ENCODE measurements around the gene SLC5A11. TPM values are rescaled to one million over a fixed set of nuclear protein-coding genes. Genes with fewer than 3 reads are reported as not detected.
A peak's percentile ranks its signal among the peaks of the same experiment; 100 is the strongest.
"Not testable (repeated sequence)": the region's sequence is repeated elsewhere in the genome, so short reads cannot be mapped to it uniquely, and the experiment has no call there.

The SLC5A11 gene
- total RNA-seq, 1 donor = under 0.01 TPM

DNA sequence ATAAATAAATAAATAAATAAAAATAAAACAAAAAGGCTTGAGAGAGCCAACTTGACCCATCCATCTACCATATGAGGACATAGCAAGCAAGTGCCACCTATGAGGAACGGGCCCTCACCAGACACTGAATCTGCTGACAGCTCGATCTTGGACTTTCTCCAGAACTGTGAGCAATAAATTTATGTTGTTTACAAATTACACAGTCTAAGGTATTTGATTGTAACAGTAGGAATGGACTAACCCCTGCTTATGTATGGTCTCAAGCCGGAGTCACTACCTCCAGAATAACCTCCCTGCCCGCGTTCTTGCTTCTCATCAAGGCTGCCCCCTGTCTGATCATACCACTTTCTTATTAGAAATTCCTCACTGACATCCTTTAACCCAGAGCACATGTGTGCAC is 9.9 kb downstream of the SLC5A11 start:
- no peak for DNase-seq (ENCODE audit: low read depth in 2 of 3, low spot score in 2 of 3)

DNA sequence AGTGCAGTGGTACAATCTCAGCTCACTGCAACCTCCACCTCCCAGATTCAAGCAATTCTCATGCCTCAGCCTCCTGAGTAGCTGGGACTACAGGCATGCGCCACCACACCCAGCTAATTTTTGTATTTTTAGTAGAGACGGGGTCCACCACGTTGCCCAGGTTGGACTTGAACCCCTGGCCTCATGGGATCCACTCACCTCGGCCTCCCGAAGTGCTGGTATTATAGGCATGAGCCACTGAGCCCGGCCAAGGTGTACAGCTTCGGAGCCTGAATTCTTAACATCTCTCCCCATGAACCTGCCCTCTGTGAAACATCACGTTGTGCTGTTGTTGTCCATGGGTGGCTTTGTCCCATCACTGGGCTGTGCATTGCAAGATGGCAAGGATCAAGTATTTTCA is 11.1 kb downstream of the SLC5A11 start:
- DNase-seq (ENCODE audit: low read depth in 2 of 3, low spot score in 2 of 3) = not testable (repeated sequence)

DNA sequence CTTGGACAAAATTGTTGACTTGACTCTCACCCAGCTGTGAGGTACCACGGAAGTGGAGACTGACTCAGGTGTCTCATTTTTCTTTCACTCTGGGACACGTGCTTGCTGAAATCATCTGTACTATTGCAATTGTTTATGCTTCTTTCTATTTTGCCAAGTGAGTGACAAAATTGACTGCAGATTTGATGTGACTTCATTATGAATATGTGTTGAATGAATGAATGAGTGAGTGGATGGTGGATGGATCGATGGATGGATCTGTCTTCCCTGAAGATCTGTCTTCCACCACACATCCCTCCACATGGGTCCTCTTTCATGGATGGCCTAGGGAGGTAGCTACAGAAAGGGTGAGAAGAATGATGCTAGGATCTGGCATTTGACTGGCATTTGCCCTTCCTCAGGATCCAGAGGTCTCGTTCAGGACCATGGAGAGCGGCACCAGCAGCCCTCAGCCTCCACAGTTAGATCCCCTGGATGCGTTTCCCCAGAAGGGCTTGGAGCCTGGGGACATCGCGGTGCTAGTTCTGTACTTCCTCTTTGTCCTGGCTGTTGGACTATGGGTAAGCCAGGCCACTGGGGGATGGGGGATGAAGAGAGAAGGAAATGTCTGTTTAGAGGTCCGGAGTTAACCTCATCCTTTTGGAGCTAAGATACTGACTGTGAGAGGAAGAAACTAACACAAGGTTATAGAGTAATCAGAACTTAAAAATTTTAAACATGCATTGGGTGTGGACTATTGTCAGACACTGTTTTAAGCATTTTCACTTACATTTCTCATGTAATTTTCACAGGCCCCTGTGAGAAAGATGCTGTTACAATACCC is 12.7 kb downstream of the SLC5A11 start:
- peak; percentile 5 to 73 (median 49) for DNase-seq (ENCODE audit: low read depth in 2 of 3, low spot score in 2 of 3)

DNA sequence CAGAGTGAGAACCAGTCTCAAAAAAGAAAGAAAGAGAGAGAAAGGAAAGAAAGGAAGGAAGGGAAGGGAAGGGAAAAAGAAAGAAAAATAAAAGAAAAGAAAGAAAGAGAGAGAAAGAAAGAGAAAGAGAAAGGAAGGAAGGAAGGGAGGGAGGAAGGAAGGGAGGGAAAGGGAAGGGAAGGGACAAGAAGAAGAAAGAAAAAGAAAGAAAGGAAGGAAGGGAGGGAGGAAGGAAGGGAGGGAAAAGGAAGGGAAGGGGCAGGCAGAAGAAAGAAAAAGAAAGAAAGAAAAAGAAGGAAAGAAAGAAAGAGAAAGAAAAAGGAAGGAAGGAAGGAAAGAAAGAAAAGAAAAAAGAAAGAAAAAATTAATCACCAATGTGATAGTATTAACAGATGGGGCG is 15.7 kb downstream of the SLC5A11 start:
- DNase-seq (ENCODE audit: low read depth in 2 of 3, low spot score in 2 of 3) = no peak

DNA sequence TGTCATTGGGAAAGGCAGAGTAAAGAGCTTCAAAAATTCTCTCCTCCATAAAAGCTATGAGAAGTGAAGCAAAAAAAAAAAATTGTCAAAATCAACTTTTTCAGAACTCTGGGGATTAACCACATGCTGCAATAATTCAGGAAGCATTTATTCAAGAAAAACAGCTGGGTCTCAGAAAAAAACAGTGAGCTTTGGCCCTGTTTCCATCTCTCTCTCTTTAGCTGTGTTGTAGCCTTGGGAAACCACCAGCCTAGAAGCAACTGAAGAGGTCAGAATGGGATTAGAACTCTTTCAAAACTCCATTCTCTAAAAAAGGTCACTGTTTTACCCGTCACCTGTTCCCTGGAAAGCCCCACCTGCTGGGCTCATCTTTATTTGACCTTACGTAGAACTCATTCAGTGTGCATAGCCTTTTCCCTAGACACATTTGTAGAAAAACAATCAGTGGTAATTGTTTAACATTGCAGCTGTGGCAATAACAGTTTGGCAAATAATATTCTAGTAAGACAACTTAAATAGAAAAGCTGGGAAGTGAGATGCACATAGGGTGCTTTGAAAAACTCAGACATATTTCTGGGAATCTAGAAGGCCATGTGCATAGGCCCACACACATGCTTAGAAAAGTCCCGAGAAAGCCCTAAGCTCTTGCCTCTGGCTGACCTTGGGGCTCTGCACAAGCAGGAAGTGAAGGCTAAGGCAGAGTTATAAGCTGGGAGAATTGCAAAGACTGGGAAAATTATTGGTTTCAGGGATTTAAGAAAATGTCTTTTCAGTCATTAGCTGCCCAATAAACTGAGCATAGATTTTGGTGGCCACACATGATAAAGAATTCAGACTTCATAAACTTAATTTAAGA is 18.0 kb downstream of the SLC5A11 start:
- no peak for DNase-seq (ENCODE audit: low read depth in 2 of 3, low spot score in 2 of 3)

DNA sequence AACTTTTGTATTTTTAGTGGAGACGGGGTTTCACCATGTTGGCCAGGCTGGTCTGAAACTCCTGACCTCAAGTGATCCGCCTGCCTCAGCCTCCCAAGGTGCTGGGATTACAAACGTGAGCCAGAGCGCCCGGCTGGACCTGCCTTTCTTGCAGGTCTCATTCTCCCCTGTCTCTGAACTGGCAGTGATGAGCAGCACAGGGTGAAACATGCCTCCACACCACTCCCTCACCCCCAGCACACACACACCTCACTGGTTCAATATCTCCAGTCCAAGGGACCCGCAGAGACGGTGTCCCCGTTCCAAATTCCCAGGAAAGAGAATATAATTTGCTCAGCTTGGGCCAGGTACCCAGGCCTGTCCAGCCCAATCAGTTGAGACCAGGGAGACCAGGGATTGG is 23.3 kb downstream of the SLC5A11 start:
- DNase-seq (ENCODE audit: low read depth in 2 of 3, low spot score in 2 of 3) = no peak

DNA sequence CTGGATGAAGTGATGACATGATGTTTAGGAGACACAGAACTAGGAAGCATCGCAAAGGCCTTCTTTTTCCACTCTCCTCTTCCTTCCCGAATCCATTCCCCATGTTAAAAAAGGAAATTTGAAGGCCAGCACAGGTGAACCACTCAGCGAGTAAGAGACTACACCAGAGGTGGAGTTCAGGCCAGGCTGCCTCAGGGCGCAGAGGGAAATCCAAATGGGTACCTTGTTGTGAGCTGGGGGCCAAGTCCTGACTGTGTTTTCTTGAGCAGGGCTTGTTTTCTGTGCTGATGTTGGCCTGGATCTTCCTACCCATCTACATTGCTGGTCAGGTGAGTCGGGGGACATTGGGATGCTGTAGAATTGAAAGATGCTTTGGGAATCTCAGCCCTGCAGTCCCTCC is 26.1 kb downstream of the SLC5A11 start:
- DNase-seq (ENCODE audit: low read depth in 2 of 3, low spot score in 2 of 3) = no peak

DNA sequence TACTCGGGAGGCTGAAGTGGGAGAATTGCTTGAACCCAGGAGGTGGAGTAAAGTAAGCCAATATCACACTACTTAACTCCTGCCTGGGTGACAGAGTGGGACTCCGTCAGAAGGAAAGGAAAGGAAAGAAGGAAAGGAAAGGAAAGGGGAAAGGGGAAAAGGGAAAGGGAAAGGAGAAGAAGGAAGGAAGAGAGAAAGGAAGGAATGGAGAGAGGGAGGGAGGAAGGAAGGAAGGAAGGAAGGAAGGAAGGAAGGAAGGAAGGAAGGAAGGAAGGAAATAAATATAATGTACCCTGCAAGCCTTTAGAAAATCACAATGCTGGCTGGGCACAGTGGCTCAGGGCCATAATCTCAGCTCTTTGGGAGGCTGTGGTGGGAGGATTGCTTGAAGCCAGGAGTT is 27.3 kb downstream of the SLC5A11 start:
- DNase-seq (ENCODE audit: low read depth in 2 of 3, low spot score in 2 of 3) = no peak

DNA sequence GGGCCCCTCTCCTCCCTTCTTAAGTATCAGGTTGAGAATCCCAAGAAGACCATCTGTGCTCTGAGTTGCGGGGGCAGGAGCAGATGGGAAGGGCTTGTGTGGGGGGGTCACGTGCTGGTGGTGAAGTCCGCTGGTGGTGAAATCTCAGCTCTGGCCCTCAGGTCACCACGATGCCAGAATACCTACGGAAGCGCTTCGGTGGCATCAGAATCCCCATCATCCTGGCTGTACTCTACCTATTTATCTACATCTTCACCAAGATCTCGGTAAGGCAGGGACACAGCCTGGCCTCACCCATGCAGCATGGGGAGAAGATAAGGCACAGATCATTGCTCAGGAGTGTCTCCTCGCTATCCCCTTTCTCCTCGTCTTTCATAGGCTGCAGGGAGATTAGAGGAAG is 29.7 kb downstream of the SLC5A11 start:
- no peak for DNase-seq (ENCODE audit: low read depth in 2 of 3, low spot score in 2 of 3)

DNA sequence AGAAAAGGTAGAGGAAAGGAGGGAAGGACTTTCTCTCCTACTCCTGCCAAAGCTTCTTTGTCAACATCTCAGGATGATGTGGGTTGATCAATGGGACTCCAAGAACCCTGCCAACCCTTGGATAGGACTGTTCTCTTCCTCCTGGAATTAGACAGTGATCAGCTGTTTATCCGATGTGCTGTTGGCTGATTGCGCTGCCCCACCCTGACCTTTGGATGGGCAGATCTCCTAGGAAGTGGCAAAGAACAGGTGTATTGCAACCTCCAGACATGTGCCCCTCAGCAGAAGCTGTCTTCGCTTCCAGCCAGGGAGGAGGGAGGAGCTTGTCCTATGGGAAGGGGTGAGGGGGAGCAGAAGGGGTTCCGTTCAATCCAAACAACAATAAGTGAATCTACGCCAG is 30.5 kb downstream of the SLC5A11 start:
- no peak for DNase-seq (ENCODE audit: low read depth in 2 of 3, low spot score in 2 of 3)

DNA sequence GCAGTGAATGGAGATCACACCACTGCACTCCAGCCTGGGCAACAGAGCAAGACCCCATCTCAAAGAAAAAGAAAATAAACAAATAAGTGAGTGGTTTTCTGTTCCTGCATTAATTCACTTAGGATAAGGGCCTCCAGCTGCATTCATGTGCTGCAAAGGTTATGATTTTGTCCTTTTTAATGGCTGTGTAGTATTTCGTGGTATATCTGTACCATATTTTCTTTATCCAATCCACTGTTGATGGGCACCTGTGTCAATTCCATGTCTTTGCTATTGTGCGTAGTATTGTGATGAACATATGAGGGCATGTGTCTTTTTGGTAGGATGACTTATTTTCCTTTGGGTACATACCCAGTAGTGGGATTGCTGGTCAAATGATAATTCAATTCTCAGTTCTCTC is 33.9 kb downstream of the SLC5A11 start:
- no peak for DNase-seq (ENCODE audit: low read depth in 2 of 3, low spot score in 2 of 3)

DNA sequence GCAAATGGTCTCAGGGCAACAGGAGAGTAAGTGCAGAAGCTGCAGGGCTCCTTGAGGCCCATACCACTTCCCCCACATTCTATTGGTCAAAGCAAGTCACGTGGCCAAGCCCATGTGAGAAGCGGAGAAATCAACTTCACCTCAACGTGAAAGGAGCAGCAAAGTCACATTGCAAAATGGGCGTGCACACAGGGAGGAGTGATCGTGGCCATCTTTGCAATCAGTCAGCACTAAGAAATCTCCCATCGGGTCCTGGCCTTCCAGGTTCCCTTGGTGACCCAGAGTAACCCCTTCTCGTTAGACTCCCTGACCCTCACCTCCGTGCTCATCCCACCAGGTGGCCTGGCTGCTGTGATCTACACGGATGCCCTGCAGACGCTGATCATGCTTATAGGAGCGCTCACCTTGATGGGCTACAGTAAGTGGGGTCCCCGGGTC is 38.0 kb downstream of the SLC5A11 start:
- DNase-seq (ENCODE audit: low read depth in 2 of 3, low spot score in 2 of 3) = no peak

DNA sequence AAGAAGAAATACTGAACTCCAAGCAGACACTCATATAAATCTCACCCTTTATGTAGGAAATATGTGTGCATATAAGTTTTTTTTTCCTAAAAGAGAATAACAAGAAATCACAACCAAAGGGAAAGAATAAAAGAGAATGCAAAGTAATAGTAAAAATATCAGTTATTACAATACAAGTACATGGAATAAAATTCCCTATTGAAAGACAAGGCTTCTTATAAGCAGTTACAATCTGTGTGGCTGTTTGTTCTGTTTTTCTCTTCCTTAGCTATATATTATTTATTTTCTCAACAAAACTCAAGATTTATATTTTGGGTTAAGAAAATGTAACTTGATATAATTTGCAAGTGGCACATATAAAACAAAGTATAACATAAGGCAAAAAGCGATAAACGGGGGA is 41.7 kb downstream of the SLC5A11 start:
- no peak for DNase-seq (ENCODE audit: low read depth in 2 of 3, low spot score in 2 of 3)

DNA sequence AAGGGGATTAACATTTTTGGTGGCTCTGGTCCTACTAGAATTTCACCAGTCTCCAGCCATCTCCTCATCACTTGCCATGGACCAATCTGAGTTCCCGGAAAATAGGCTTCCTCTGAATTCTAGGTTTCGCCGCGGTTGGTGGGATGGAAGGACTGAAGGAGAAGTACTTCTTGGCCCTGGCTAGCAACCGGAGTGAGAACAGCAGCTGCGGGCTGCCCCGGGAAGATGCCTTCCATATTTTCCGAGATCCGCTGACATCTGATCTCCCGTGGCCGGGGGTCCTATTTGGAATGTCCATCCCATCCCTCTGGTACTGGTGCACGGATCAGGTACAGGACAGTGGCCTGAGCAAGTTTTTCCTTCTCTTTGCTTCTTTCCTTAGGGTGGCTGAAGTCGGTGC is 45.0 kb downstream of the SLC5A11 start:
- DNase-seq (ENCODE audit: low read depth in 2 of 3, low spot score in 2 of 3) = no peak

DNA sequence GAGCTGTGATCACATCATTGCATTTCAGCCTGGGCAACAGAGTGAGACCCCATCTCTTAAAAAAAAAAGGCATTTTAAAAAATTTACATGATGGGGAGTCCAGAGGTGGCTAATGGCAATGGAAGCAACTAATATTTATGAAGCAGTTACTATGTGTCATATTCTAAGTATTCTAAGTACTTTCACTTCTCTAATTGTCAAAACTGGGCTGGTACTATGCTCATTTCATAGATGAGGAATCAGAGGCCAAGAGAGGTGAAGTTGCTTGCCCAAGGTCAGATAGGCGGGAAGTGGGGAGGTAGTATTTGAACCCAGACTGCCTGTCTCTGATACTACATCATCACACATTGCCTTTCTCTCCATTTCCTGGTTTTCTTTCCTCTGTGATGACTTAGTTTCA is 50.7 kb downstream of the SLC5A11 start:
- DNase-seq (ENCODE audit: low read depth in 2 of 3, low spot score in 2 of 3) = no peak

DNA sequence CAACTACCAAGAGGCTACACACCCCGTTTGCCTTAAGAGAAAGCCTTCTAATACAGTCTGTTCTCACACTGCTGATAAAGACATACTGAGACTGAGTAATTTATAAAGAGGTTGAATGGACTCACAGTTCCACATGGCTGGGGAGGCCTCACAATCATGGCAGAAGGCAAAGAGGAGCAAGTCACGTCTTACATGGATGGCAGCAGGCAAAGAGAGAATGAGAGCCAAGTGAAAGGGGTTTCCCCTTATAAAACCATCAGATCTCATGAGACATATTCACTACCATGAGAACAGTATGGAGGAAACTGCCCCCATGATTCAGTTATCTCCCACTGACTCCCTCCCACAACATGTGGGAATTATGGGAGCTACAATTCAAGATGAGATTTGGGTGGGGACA is 51.8 kb downstream of the SLC5A11 start:
- DNase-seq (ENCODE audit: low read depth in 2 of 3, low spot score in 2 of 3) = not testable (repeated sequence)

DNA sequence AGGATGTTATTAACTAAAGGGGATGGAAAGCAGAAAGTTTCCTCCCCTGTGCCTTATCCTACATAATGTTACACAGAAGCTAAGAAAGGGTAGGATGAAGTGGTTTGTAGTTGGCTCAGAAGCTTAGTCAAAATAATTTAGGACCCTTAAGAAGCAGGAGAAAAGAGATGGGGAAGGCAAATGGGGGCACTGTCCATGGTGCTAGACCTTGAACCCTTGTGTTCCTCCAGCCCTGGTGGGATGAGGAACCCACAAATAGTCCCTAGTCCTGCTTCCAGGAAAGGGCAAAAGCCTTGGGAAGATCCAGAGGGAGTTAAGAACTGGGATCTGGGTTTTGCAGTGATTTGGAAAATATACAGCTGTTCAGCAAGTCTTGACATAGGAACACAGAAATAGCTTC is 54.5 kb downstream of the SLC5A11 start:
- no peak for DNase-seq (ENCODE audit: low read depth in 2 of 3, low spot score in 2 of 3)

DNA sequence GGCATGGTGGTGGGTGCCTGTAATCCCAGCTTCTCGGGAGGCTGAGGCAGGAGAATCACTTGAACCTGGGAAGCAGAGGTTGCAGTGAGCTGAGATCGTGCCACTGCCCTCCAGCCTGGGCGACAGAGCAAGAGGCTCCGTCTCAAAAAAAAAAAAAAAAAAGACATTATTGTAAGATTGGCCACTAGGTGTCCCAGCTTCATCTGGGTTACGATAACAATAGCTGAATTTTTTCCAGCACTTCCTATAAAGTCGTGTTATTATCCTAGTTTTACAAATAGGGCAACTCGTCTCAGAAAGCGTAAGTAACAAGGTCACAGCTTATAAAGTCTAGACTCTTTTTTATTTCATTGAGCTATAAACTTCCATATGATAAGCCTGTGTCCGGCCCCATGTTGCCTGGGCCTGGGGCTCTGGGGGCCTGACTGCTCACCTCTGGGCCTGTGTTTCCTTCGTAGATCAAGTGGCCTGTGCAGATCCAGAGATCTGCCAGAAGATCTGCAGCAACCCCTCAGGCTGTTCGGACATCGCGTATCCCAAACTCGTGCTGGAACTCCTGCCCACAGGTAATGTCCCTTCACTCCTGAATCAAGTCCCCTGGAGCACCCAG is 60.5 kb downstream of the SLC5A11 start:
- DNase-seq (ENCODE audit: low read depth in 2 of 3, low spot score in 2 of 3) = peak in 2 of 3 donors; percentile 10 to 26

DNA sequence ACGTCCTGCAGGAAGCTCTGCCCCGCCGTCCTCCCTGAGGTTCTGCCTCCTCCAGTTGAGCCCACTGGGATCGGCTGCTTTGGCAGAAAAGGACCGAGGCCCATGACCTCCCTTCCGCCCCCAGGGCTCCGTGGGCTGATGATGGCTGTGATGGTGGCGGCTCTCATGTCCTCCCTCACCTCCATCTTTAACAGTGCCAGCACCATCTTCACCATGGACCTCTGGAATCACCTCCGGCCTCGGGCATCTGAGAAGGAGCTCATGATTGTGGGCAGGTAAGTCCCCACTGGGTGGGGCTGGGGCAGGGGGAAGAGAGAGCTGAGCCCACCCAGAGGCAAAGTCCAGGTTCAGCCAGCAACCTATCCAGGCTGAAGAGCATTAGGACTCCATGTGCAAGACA is 61.1 kb downstream of the SLC5A11 start:
- no peak for DNase-seq (ENCODE audit: low read depth in 2 of 3, low spot score in 2 of 3)

DNA sequence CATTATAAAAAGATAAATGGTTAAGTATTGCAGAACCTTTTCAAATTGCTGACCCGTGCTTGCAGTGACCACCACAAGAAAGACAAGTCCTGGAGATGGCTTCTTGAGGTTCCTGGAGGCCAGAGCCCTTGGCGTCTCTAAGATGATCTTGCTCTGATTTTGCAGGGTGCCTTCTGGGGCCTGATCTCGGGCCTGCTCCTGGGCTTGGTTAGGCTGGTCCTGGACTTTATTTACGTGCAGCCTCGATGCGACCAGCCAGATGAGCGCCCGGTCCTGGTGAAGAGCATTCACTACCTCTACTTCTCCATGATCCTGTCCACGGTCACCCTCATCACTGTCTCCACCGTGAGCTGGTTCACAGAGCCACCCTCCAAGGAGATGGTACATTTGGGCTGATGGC is 63.0 kb downstream of the SLC5A11 start:
- no peak for DNase-seq (ENCODE audit: low read depth in 2 of 3, low spot score in 2 of 3)

DNA sequence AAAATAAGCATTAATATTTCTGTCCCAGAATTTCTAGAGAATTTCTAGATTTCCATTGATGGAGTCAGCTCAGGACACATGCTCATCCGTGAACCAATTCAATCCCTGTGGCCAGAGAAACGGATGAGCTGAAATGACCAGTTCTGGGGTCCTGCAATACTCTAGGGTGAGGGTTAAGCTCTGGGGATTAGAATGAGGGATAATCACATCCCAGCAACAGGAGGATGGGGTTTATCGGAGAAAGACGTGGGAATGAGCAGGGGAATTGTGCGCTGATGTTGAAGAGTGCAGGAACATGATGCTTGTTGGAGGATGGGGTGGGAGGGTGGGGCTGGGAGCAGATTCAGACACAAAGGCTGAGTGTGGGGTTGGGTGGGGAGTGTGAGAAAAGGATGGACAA is 64.1 kb downstream of the SLC5A11 start:
- DNase-seq (ENCODE audit: low read depth in 2 of 3, low spot score in 2 of 3) = no peak

DNA sequence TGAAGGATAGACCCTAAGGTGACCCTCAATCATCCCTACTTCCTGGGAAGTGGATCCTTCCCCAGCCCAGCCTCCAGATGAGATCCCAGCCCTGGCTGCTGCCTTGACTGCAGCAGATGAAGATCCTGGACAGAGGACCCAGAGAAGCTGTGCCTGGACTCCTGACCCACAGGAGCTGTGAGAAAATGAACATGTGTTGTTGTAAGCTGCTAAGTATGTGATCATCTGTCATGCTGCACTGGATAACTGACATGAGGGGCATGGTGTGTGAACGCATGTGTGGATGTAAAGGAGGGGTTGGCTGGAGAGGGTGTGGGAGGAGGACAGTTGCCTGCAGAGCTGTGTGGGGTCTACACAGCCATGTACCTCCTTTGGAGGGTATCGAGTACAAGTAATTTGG is 69.3 kb downstream of the SLC5A11 start:
- no peak for DNase-seq (ENCODE audit: low read depth in 2 of 3, low spot score in 2 of 3)

Data from hematopoietic multipotent progenitor cell (in vitro differentiated cells).